Upper lobe of left lung (tissue), 4 donors: Measurements from ENCODE around the gene CNTNAP1.

Experiments used
- EP300 ChIP-seq, 4 donors: sonication (generic); formaldehyde crosslinking; IDR thresholded peaks; one replicate each; pipeline ENCODE4 v1.5.1; 2017; ENCODE audit warnings: antibody characterized with exemption in 4 of 4, control low read depth in 2 of 4
- POLR2A ChIP-seq, 4 donors: fragments of 450-650 bp; IDR thresholded peaks; one replicate each; pipeline ENCODE4 v1.5.1; 2016 to 2017; ENCODE audit warnings: antibody characterized with exemption in 4 of 4, mild to moderate bottlenecking in 2 of 4
- POLR2AphosphoS5 ChIP-seq, 2 donors: sonication (generic); formaldehyde crosslinking; IDR thresholded peaks; one replicate each; pipeline ENCODE4 v1.5.1; 2017; ENCODE audit warnings: antibody characterized with exemption in 2 of 2
- TF ChIP-seq, protein P1 (sequence below), 6 experiments: fragments of 450-650 bp in 4 of 6; fragments of 200-600 bp in 2 of 6; sonication (generic) in 2 of 6; IDR thresholded peaks; one replicate each; pipeline ENCODE4 v1.5.1; 2016 to 2019; ENCODE audit warnings: antibody characterized with exemption in 6 of 6

DNA sequence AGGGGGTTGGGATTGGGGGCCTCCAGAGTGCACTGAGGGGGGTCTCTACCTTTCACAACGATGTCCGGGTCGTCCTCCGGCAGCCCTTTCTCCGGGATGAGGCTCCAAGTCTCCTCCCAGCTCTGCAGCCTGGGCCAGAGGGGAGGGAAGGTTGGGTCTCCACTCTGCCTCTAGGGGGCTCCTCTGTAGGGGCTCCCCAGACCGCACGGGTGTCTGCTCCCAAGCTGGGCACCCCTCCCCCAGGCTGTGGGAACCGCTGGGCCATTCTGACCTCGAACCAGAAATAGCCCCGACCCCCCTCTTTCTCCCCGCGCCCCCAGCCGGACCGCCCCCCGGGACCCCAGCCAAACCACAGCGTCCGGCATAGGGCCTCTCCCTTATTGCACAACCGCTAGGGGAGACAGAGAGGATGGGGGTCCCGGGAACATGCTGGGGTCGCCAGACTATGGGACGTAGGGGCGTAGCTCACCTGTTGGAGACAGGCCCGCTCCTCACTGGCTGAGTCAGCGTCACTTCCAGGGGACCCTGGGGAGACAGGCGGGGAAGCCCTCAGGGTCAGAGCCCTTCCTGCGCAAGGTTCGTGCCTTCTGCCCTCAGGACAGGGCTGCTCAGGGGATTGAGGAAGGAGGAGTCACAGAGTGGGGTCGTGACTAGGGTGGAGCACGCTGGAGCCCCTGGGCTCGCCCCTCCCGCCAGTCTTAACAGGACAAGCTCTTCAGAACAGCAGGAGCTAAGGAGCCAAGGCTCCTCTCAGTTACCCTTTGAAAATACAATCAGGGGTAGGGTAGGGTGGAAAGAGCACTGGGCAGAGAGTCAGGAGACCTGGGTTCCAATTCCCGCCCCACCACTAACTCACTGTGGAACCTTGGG, 8.2 kb upstream of the CNTNAP1 start:
- TF ChIP-seq EP300 (IDR thresholded peaks at IDR 0.05): peak in 1 of 4 donors; percentile 36
- TF ChIP-seq, protein P1, sequence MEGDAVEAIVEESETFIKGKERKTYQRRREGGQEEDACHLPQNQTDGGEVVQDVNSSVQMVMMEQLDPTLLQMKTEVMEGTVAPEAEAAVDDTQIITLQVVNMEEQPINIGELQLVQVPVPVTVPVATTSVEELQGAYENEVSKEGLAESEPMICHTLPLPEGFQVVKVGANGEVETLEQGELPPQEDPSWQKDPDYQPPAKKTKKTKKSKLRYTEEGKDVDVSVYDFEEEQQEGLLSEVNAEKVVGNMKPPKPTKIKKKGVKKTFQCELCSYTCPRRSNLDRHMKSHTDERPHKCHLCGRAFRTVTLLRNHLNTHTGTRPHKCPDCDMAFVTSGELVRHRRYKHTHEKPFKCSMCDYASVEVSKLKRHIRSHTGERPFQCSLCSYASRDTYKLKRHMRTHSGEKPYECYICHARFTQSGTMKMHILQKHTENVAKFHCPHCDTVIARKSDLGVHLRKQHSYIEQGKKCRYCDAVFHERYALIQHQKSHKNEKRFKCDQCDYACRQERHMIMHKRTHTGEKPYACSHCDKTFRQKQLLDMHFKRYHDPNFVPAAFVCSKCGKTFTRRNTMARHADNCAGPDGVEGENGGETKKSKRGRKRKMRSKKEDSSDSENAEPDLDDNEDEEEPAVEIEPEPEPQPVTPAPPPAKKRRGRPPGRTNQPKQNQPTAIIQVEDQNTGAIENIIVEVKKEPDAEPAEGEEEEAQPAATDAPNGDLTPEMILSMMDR (IDR thresholded peaks at IDR 0.05): peak in 5 of 6 experiments; percentile 9 to 65 (median 35)
- TF ChIP-seq POLR2A (IDR thresholded peaks at IDR 0.05): no peak
- peak in 1 of 2 donors; percentile 23 for TF ChIP-seq POLR2AphosphoS5 (IDR thresholded peaks at IDR 0.05)
